SK-N-SH treated with all-trans-retinoic acid at 6 μM for 48 hours (cell line): Measurements from ENCODE around the gene WSCD2.

ENCODE experiments used
- PATZ1 ChIP-seq: fragments of 250-450 bp; sonication (Bioruptor Pico); IDR thresholded peaks from 2 replicates; pipeline ENCODE4 v1.8.0; 2020; ENCODE audit warnings: mild to moderate bottlenecking, moderate library complexity, borderline replicate concordance
- SNAI2 ChIP-seq: fragments of 250-450 bp; sonication (Bioruptor Pico); IDR thresholded peaks from 2 replicates; pipeline ENCODE4 v1.5.0; 2020; ENCODE audit warnings: mild to moderate bottlenecking, moderate library complexity
- TCF4 ChIP-seq: fragments of 250-450 bp; sonication (Bioruptor Pico); IDR thresholded peaks from 2 replicates; pipeline ENCODE4 v1.8.0; 2021; ENCODE audit warnings: mild to moderate bottlenecking, moderate library complexity, borderline replicate concordance
- ZC3H10 ChIP-seq: fragments of 250-450 bp; sonication (Bioruptor Pico); IDR thresholded peaks from 2 replicates; pipeline ENCODE4 v1.5.1; 2021; ENCODE audit warnings: mild to moderate bottlenecking, moderate library complexity
- ZNF565 ChIP-seq: fragments of 450-650 bp; formaldehyde crosslinking; conservative IDR thresholded peaks from 2 replicates; pipeline ENCODE4 v1.5.0; 2020; ENCODE audit warnings: low read depth, mild to moderate bottlenecking, moderate library complexity

GRCh38 chr12:108102363-108102762 is 26.7 kb upstream of the WSCD2 start:
- TF ChIP-seq ZC3H10 (CRISPR knock-in tag) (no peak), ZNF565 (CRISPR knock-in tag) (no peak), PATZ1 (CRISPR knock-in tag) (no peak), SNAI2 (no peak), TCF4 (CRISPR knock-in tag) (no peak)
